HepG2 (cell line): ENCODE results near the gene SOX5.

Source experiments
- EP300 ChIP-seq, 3 experiments: sonication (generic) in 1 of 3; formaldehyde crosslinking in 1 of 3; IDR thresholded peaks; 2 replicates each; pipeline versions ENCODE4 v1.5.1 to v1.6.1; 2011 to 2020; ENCODE audit warnings: low read depth in 2 of 3, low read length in 2 of 3, borderline replicate concordance in 1 of 3, improper control_type of control experiment in 1 of 3, mild to moderate bottlenecking in 1 of 3, missing genetic modification reagents in 1 of 3, moderate library complexity in 1 of 3
- ESRRA ChIP-seq: sonication (generic); formaldehyde crosslinking; IDR thresholded peaks from 2 replicates; pipeline ENCODE4 v1.5.1; 2020; ENCODE audit warnings: mild to moderate bottlenecking, low read depth, missing genetic modification reagents
- POLR2A ChIP-seq, 2 experiments: IDR thresholded peaks; 2 replicates each; pipeline ENCODE4 v1.6.1; 2011; ENCODE audit warnings: low read depth in 2 of 2, low read length in 2 of 2, mild to moderate bottlenecking in 1 of 2, moderate library complexity in 1 of 2; ENCODE audit not compliant: insufficient read depth in 1 of 2
- ZNF354B ChIP-seq: sonication (generic); formaldehyde crosslinking; IDR thresholded peaks from 2 replicates; pipeline ENCODE4 v1.8.0; 2022; ENCODE audit warnings: mild to moderate bottlenecking, missing genetic modification reagents
- TF ChIP-seq, protein P1 (sequence below): sonication (generic); formaldehyde crosslinking; IDR thresholded peaks from 2 replicates; pipeline ENCODE4 v1.5.0; 2020; ENCODE audit warnings: mild to moderate bottlenecking, missing genetic modification reagents, moderate library complexity
- TF ChIP-seq, protein P2 (sequence below), 2 experiments: sonication (generic) in 1 of 2; formaldehyde crosslinking in 1 of 2; IDR thresholded peaks; 2 replicates each; pipeline versions ENCODE4 v1.4.0 to v1.6.1; 2016 to 2020; ENCODE audit warnings: borderline replicate concordance in 1 of 2, low read depth in 1 of 2, mild to moderate bottlenecking in 1 of 2, missing genetic modification reagents in 1 of 2

DNA sequence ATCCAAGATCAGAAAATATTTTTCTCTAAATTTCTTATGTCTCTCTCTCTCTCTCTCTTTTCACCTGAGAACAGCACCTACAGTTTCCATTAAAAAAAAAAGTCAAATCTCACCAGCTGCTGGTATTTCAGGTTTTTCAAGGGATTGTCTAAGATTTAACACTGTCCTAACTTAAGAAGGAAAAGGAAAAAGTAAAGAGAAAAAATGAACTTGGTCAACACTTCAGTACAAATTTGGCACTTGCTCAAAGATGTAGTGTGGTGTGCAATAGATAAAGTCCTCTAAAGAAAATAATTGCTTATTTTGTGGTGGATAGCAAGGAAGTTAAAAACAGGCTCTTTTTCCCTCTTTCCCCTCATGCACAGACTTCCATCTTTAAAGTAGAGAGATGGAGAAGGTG lies 416.2 kb downstream of the SOX5 start:
- TF ChIP-seq, protein P1, sequence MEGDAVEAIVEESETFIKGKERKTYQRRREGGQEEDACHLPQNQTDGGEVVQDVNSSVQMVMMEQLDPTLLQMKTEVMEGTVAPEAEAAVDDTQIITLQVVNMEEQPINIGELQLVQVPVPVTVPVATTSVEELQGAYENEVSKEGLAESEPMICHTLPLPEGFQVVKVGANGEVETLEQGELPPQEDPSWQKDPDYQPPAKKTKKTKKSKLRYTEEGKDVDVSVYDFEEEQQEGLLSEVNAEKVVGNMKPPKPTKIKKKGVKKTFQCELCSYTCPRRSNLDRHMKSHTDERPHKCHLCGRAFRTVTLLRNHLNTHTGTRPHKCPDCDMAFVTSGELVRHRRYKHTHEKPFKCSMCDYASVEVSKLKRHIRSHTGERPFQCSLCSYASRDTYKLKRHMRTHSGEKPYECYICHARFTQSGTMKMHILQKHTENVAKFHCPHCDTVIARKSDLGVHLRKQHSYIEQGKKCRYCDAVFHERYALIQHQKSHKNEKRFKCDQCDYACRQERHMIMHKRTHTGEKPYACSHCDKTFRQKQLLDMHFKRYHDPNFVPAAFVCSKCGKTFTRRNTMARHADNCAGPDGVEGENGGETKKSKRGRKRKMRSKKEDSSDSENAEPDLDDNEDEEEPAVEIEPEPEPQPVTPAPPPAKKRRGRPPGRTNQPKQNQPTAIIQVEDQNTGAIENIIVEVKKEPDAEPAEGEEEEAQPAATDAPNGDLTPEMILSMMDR (CRISPR knock-in tag) = no peak
- TF ChIP-seq, protein P2, sequence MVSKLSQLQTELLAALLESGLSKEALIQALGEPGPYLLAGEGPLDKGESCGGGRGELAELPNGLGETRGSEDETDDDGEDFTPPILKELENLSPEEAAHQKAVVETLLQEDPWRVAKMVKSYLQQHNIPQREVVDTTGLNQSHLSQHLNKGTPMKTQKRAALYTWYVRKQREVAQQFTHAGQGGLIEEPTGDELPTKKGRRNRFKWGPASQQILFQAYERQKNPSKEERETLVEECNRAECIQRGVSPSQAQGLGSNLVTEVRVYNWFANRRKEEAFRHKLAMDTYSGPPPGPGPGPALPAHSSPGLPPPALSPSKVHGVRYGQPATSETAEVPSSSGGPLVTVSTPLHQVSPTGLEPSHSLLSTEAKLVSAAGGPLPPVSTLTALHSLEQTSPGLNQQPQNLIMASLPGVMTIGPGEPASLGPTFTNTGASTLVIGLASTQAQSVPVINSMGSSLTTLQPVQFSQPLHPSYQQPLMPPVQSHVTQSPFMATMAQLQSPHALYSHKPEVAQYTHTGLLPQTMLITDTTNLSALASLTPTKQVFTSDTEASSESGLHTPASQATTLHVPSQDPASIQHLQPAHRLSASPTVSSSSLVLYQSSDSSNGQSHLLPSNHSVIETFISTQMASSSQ (IDR thresholded peaks at IDR 0.05; ENCODE audit: low read depth) = no peak
- TF ChIP-seq, protein P2 (CRISPR knock-in tag; IDR thresholded peaks at IDR 0.05; ENCODE audit: borderline replicate concordance) = no peak
- TF ChIP-seq ZNF354B (CRISPR knock-in tag) = no peak
- no peak for TF ChIP-seq ESRRA (CRISPR knock-in tag)
- TF ChIP-seq EP300 (IDR thresholded peaks at IDR 0.05; ENCODE audit: low read depth in 2 of 2, low read length in 2 of 2) = no peak
- no peak for TF ChIP-seq EP300 (CRISPR knock-in tag; IDR thresholded peaks at IDR 0.05; ENCODE audit: borderline replicate concordance)
- no peak for TF ChIP-seq POLR2A (IDR thresholded peaks at IDR 0.05; ENCODE audit: insufficient read depth in 1 of 2, low read depth in 2 of 2, low read length in 2 of 2)
